Stimulated activated CD8-positive, alpha-beta memory T cell treated with anti-CD3 and anti-CD28 coated beads, Interleukin-2, amount 100 ng/mL, for 1 hour (primary cell): ENCODE data around the gene NBEA.

ENCODE experiments used
- DNase-seq, 2 donors: peaks; one replicate each; pipeline ENCODE4 v3.0.0-alpha.2; 2020; ENCODE audit warnings: low read depth in 2 of 2

The NBEA gene

DNA sequence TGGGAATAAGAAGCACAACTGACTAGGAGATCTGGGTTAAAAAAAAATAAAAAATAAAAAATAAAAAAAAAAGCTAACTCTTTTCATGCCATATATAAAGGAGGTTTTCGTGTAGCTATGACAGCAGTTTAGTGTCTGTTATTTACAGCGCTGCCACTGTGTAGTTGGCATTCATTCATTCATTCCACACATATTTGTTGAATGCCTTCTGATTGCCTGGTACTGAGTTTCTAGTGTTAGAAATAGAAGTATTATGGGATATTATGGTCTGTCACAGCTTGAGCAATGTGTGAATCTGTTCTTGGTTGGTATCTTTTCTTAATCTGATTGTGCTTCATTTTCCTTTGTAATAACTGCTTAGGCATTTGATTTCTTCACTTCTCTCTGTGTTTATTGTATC lies 237.4 kb downstream of the NBEA start:
- DNase-seq: no peak

DNA sequence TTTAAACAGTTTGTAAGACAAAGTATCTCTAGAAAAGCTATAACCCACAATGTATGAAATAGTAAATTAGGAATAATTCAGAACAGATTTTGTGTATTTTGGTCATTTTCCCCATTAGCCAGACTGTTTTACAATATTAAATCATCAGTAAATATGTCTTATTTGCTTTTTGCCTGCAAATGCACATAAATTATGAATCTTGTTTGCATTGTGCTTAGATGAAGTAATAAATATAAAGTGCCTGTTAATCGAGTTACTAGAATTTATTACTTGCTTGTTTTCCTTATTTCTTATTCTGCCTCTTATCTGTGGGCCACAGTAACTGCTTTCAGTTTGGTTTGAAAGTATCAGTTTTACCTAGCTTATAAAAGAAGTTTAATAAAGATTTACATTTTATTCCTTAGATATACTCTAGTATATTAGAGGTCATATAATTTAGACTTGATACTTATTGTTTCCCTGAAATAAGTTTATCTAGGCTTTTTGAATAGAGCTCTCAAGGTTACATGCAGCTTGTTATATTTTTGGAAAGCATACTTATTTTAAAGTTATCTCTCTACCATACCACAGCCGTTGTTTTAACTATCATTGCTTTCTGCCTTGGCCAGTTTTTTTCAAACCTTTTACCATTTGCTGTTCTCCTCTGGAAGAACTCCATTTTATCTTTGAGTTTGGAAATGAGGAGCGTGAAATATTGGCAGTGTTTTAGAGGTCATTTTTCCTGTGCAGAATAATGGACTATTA lies 238.0 kb downstream of the NBEA start:
- DNase-seq: no peak

DNA sequence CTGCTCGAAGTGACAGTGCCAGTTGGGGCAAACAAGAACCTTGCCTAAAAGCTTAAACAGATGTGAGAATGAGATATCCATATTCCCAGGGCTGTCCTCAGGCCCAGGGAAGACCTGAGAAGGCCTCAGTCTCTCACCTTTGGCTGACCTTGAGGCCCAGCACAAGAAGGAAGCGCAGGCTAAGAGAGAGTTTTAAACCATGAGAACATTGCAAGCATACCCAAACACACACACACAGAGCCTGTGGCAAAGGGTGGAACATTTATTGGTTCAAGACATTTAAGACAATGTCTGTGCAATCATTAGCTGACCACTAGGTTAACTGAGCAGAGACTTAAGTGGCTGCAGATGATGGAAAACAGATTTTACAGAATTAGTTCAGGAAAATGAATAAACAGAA lies 248.2 kb downstream of the NBEA start:
- no peak for DNase-seq

DNA sequence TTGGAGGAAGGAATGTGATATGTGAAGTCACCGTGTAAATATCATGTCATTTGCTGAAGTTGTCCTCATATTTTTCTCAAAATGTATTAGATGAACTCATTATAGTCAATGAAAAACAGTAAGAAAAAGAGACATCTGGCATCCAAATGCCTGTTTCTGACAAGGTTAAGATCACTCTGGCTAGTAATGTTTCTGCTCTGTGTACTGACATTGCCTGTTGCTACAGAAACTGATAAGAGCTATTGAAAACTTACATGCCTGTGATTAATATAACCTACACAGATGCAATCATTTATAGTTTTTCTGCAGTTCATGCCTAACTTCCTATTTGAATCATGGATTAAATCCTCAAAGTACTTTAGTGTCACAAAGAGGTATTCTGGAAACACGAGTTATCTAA lies 249.8 kb downstream of the NBEA start:
- DNase-seq: no peak

DNA sequence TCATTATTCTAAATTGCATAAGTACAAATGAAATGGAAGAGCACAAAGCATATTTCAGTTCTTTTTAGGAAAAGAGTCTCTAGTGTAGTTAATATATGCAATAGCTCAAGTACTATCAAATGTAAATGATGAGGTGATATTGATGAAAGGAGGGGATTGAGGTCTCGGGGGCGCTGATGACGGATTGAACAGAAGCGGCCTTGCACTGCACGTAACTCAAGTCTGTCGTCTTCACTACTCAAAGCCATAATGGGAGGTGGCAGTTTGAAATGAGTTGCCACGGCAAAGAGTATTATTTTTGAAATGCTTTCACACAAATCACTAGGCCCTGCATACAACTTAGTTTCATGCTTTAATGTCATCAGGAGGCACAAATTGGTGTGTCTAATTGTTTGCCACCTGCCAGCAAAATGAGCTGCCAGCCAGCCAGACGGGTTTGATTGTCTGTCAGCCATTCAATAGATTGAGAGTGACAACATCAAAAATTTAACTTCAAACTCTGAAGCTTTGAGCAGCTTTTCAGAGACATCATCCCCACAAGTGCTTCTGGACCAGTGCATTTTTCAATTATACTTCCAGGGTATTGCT lies 256.6 kb downstream of the NBEA start:
- DNase-seq: no peak

DNA sequence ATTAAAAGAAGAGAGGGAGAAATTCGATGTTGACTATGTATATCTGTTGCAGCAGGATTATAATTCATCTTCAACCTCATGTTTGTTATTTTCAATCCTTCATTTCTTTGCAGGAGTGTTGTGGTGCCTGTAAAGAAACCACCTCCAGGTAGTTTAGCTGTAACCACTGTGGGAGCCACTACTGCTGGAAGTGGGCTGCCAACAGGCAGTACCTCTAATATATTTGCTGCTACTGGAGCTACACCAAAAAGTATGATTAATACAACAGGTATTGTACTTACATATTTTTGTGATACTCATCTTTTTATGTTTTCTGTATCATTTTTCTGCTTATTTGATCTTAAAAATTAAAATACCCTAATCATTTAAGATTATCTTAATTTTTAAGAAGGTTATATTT lies 266.5 kb downstream of the NBEA start:
- DNase-seq: no peak

DNA sequence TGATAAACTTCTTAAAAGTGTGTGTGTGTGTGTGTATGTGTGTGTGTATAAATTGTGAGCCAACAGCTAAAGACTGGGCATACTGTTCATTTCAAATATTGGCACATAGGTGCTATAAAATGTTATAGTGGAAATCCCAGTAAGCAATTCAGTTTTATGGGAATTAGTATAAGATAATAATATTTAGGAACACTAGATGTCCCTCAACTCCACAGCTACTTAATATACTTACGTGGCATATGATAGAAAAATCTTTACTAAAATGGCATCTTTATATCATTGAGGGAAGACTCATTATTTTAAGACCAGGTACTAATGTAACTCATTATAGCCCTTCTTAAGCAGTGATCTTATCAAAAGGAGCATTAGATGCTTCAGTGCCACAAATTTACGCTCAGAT lies 268.2 kb downstream of the NBEA start:
- DNase-seq: no peak

DNA sequence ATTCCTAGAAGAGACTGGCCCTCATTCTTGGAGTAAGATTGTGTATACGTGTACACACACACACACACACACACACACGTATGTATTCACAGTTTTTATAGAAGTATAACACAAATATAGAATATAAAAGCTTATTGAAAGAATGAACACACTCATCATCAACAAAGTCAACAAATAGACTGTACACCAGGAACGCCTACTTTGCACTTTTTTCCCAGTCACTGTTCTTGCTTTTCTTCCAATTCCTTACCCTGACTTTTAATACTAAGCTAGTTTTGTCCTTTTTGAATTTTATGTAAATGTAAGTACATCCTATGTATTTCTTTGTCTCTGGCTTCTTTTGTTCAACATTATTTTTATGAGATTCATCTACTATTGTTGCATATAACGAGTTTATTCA lies 269.9 kb downstream of the NBEA start:
- DNase-seq: no peak

DNA sequence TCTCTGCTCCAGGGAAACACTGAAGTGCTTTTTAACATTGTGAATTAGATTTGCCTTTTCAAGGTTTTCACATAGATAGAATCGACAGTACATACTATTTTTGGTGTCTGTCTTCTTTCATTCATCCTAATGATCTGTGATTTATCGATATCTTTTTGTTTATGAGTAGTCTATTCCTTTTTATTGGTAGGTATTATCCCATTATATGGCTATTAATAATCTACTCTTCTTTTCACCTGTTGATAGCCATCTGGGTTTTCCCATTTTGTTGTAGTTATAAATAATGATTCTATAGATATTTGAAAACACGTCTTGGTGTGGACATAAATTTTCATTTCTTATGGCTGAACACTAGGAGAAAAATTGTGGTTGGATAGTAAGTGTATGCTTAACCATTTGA lies 271.8 kb downstream of the NBEA start:
- DNase-seq: no peak

DNA sequence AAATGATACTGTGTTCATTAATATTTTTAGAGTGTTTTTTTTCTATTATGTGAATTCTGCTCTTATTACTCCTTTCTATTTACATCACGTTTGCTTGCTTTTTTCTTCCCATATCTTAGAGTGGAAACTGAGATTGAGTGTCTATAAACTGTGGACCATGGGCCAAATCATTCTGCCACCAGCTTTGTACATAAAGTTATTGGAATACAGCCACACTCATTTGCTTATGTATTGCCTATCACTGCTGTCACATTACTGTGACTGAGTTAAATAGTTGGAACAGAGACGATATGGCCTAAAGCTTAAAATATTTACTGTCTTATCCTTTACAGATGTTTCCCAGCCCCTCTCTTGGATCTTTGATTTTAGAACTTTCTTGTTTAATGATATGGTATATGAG lies 274.1 kb downstream of the NBEA start:
- DNase-seq: no peak

DNA sequence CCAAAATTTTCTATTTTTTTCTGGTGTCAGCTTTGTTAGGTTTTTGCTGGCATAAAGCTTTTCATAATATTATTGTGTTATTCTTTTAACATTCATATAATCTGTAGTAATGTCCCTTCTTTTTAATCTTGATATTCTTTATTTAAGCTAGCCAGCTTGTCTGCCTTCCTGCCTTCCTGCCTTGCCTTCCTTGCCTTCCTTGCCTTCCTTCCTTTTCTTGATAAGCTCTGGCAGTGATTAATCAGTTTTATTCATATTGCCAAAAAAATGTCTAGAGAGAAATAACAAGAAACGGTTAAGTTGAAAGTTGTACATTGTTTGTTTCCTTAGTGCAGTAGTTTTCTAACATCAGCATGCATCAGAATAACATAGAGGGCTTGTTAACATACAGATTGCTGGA lies 277.0 kb downstream of the NBEA start:
- no peak for DNase-seq

DNA sequence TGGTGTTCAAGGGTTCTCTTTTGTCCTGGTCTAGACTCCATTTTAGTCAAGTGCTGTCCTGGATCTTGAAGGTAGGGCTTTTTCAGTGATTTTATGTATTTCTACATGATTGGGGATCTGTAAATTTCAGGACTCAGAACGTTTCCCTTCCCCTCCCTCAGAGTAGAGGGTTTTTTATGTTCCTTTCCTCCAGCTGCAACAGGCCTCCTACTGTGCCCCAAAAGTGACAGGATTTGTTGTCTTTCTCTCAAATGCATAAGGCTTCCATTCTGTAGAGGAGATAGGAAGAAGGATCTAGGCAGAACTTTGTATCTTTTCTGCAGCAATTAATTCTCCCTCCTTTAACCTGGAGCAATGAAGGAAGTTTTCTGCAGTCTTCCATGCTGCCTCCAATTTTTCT lies 283.1 kb downstream of the NBEA start:
- no peak for DNase-seq

DNA sequence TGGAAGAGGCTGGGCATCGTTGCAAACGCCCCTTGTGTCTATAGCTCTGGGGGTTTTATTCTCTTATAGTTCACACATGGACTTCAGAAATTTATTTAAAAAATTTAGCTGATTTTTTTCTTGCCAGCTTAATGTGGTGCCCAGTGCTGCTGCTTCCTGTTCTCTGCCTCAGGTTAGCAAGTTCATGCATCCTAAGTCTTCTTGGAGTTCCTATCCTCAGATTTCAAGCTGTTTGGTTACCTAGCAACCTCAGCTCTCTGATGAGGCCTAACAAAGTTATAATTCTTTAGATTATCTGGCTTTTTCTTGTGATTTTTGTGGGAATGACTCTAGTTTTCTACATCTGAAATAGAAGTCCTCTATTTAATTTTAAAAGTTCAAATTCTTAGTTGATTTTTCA lies 283.5 kb downstream of the NBEA start:
- DNase-seq: no peak

DNA sequence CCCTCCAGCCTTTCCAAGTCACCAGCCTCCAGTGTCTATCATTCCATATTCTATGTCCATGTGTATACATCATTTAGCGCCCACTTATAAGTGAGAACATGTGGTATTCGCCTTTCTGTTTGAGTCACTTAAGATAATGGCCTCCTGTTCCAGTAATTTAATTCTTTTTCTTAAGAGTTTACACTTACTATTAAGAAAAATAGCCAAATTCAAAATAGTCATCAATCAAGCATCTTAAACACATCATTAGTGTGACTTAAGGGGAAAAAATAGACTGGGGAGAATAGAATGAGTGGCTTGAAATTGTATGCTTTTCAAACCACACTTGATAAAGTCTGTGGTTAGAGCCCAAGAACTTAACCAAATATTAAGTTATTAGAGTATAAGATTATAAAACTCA lies 286.5 kb downstream of the NBEA start:
- no peak for DNase-seq

DNA sequence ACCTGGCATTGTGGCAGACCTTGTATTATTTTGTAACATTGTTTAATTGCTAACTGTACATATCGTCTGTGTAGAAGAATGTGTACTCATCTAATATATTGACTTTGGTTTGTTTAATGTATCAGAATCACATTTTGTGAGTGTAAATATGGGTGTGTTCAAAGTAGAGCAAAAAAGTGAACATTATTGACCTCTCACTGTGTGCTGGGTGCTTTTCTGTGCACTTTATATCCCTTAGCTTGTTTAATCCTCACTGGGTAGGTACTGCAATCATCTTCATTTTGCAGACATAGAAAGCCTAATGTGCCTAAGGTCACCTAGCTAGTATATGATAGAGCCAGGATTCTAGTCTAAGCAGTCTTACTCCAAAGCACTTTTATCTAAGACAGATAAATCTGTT lies 289.4 kb downstream of the NBEA start:
- no peak for DNase-seq

DNA sequence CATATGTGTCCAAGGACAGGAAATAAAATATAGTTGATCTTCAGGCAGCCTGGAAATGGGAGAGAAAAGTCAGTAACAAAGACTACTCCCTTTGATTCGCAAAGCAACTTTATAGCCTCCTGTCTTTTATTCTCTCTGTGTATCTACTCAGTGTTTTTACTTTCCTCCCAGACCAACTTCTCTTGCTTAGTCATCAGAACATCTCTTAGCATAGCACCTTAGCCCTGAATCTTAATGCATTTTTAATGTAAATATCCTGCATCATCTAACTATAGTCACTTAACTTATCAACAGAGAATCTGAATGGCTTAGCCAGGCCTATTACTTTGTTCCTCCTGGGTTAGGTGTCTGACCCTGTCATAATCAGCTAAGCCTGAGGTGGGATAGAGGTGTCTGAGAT lies 296.2 kb downstream of the NBEA start:
- no peak for DNase-seq

DNA sequence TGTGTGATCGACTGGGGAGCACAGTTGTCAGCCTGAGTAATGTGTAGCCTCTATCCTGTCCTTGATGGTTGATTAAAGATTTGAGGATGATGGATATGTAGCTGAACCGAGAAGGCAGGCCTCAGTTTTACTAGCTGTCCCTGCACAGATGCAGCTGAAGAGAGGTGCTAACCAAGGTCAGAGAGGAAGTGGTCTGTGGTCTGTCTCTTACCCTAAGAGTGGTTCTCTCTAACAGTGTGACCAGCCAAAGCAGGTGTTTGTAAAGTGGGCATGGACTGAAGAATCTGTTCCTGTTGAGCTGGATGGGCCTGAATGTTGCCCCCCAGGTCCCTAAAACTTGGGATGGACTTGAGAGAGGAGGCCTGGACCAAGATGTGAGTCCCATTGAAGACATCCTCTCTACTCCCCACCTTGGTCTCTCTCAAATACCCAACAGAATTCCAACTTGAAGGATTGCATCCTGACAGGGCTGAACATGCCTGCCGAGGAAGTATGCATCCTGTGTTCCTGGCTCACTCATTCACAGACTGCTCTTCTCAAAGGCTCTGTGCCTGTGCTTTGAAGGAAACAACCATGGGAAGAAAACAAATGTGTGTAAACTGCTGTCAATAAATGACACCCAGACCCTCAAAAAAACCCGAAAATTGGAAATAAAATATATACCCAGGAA lies 310.6 kb downstream of the NBEA start:
- no peak for DNase-seq

DNA sequence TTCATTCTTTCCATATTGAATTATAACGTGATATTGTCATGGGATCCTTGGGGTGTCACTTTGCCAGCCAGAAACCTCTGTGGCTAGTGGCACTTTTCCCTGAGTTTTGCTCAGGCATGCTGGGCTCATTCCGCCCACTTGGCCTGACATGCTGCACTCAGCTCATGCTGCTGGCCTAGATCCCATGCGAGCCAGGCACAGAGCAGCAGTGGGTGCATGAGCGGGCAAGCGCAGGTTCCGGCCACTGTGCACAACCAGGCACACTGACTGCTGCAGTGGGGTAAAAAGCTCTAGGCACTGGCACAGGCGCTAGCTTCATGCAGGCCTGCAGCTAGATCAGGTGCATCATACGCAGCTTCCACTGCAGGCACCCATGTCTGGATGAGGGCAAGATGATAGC lies 313.2 kb downstream of the NBEA start:
- no peak for DNase-seq

DNA sequence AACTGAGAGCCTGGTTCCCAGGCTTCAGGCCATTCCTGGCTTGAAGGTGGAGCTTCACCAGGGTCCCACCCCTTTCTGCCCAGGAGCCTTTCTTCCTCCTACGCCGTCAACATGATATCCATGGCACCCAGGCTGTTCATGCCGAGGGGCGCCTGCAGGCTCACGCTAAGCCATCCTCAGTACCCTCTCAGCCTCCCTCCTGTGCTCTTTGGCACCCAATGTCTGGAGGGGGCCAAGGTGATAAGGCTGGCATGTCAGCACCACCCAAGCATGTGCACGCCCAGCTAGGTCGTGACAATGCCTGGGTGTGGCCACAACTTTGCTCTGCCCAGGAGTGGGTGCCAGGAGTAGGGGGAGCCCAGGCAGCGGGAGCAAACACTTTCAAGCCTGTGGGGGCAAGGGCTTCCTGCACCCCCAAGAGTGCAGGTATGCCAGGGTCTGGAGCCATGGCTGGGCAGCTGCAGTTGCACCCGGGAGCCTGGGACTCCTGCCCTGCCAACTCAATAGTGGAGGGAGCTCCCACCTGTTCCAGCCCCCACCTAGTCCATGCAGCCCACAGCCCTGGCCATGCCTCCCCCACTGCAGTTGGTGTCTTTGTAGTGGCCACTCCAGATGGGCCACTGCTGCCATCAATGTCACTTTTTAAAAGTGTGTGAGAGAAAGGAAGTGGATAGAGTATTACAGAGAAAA lies 314.5 kb downstream of the NBEA start:
- no peak for DNase-seq

DNA sequence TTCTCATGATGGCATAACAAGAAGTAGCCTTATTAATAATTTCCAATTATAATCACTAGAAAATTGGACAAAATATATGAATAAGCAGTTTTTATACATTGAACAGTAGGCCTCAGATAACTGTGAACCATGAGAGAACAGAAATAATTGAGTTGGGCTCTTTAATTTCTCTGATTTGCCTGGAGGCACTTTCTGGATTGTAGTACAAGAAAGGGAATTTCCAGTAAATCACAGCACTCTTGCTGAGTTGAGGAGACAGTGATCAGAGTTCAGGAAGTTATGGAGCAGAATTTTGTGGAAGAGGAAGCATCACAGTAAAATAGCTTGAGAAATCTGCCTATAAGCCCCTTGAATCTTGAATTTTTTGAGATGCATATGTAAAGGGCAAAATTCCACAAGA lies 318.2 kb downstream of the NBEA start:
- DNase-seq: no peak

DNA sequence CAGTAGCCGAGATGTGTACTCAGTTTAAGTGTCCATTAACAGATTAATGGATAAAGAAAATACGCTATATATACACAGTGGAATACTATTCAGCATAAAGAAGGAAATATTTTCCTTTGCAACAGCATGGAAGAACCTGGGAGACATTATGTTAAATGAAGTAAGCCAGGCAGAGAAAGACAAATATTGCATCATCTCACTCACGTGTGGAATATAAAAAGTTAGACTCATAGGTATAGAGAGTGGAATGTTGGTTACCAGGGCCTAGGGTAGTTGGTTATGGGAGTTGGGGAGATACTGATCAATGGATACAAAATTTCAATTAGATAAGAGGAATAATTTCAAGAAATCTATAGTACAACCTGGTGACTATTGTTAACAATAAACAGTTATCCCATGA lies 324.3 kb downstream of the NBEA start:
- DNase-seq: no peak

DNA sequence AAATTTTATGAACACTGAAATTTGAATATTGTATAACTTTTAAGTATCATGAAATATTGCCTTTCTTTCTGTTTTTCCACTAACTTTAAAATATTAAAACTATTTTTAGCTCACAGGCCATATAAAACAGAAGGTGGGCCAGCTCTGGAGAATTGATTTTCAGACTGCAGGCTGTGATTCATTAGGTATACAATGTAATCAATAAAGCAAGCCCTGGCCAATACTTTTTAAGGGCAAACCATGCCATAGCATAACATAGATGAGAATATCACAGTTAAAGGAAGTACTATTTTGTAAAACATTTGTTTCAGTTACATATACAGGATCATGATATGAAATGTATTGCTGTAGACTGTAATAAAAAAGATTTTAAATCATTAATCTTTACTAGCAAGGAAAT lies 336.8 kb downstream of the NBEA start:
- DNase-seq: no peak

DNA sequence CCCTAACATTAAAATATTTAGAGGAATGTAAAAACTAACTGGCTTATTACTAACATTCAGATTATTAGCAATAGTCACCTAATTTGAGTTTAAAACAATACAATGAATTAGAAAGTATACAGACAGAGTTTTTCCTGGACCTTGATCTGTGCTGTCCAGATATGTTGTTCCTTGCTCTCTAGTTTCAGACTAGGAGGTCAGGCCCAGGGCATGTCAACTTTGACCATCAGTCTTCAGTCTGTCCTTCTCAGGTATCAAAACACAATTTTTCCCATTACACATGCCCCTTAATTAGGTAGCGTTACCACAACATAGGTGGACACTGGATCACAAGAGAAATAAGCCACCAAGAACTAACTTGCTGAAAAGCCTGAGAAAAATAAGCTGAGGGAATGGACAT lies 337.4 kb downstream of the NBEA start:
- DNase-seq: no peak
